Measurements from ENCODE around the gene ITGB3. TPM values are rescaled to one million over a fixed set of nuclear protein-coding genes. Genes with fewer than 3 reads are reported as not detected.
A peak's percentile ranks its signal among the peaks of the same experiment; 100 is the strongest.

The ITGB3 gene
- total and polyA plus RNA-seq, 2 experiments from 2014 or later = 3.5 to 7.2 TPM

GRCh38 chr17:47304186-47304585 lies 50.6 kb downstream of the ITGB3 start:
- no peak for TF ChIP-seq EZH2 (IDR thresholded peaks at IDR 0.05; ENCODE audit: insufficient read depth, poor library complexity, severe bottlenecking)
- TF ChIP-seq EZH2phosphoT487 (IDR thresholded peaks at IDR 0.05; ENCODE audit: insufficient read depth, low read depth) = no peak
- Histone ChIP-seq H2AFZ (no peak overlapping the region), H3K9ac (no peak overlapping the region), H3K79me2 (ENCODE audit: insufficient read depth) (no peaks in the 10 kb centered on the region), H3K36me3 (ENCODE audit: low read depth) (no peaks in the 10 kb centered on the region), H4K20me1 (ENCODE audit: insufficient read depth) (no peaks in the 10 kb centered on the region), H3K9me2 (ENCODE audit: insufficient read depth) (no peaks in the 10 kb centered on the region), H3F3A (ENCODE audit: insufficient read depth) (peaks cover 18% of the 10 kb centered on the region), H3K9me3 (ENCODE audit: low read depth) (peaks cover 3% of the 10 kb centered on the region), H3K27me3 (replicated peaks; ENCODE audit: insufficient read depth) (no peaks in the 10 kb centered on the region), H3K4me3 (no peak overlapping the region), H3K27ac (no peak overlapping the region), H3K4me1 (ENCODE audit: insufficient read depth) (peaks cover 14% of the 10 kb centered on the region), H3K4me2 (ENCODE audit: unreplicated experiment) (no peak overlapping the region)
- DNase-seq = peak; percentile 18
- WGBS, 2 experiments (ENCODE audit: low coverage in 1 of 2, low lambda C conversion rate in 2 of 2, missing lambda C conversion rate in 2 of 2) = 86 to 100% methylated on average over 1 of the region's 1 CpG
- in situ Hi-C loops (cut with MboI) = no loop called here

DNA sequence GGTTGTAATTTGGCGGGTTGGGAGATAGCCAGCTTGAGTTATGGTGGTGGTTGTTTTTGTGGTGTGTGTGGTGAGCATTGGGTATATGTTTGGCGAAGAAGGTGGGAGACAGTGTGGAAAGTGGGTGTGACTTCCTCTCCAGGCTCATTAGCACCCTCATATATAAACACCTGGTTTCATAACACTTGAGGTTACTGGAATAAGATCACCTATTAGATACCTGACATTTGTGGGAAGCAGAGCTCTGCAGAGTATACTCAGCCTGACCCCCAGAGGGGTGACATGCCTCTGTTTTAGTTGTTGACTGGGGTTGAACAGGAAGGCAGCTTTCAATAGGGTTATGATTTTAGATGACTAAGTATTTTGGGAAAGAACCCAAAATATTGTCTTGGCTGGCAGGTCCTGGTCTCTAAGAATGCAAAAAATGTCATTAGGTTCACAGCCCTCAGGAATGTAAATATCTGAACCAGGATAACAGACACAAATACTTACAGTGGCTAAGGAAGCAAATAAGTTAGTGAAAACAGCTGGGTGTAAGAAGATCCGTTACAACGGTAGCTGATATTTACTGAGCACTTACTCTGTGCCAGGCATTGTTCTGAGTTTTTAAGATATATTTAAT lies 51.8 kb downstream of the ITGB3 start:
- 41 to 44% methylated on average over 4 of the region's 4 CpGs for WGBS, 2 experiments (ENCODE audit: low coverage in 1 of 2, low lambda C conversion rate in 2 of 2, missing lambda C conversion rate in 2 of 2)
- TF ChIP-seq EZH2 (IDR thresholded peaks at IDR 0.05; ENCODE audit: insufficient read depth, poor library complexity, severe bottlenecking) = no peak
- peak; percentile 93 for TF ChIP-seq EZH2phosphoT487 (IDR thresholded peaks at IDR 0.05; ENCODE audit: insufficient read depth, low read depth)
- H3F3A ChIP-seq (ENCODE audit: insufficient read depth) = peaks cover 18% of the 10 kb centered on the region
- peaks cover 3% of the 10 kb centered on the region for H3K9me3 ChIP-seq (ENCODE audit: low read depth)
- no peaks in the 10 kb centered on the region for H3K36me3 ChIP-seq (ENCODE audit: low read depth)
- peaks cover 14% of the 10 kb centered on the region for H3K4me1 ChIP-seq (ENCODE audit: insufficient read depth)
- H3K4me2 ChIP-seq (ENCODE audit: unreplicated experiment) = peak overlapping the region; percentile 23
- no peaks in the 10 kb centered on the region for H3K79me2 ChIP-seq (ENCODE audit: insufficient read depth)
- no peak overlapping the region for H2AFZ ChIP-seq
- H3K9me2 ChIP-seq (ENCODE audit: insufficient read depth) = no peaks in the 10 kb centered on the region
- no peaks in the 10 kb centered on the region for H3K27me3 ChIP-seq (replicated peaks; ENCODE audit: insufficient read depth)
- no peak overlapping the region for H3K9ac ChIP-seq
- no peaks in the 10 kb centered on the region for H4K20me1 ChIP-seq (ENCODE audit: insufficient read depth)
- DNase-seq = peak; percentile 89
- H3K27ac ChIP-seq = peak overlapping the region; percentile 41
- in situ Hi-C loops (cut with MboI) = no loop called here
- H3K4me3 ChIP-seq = 0 out of 2 replicates have a peak overlapping the region, but pooled peaks have one; percentile 8

DNA sequence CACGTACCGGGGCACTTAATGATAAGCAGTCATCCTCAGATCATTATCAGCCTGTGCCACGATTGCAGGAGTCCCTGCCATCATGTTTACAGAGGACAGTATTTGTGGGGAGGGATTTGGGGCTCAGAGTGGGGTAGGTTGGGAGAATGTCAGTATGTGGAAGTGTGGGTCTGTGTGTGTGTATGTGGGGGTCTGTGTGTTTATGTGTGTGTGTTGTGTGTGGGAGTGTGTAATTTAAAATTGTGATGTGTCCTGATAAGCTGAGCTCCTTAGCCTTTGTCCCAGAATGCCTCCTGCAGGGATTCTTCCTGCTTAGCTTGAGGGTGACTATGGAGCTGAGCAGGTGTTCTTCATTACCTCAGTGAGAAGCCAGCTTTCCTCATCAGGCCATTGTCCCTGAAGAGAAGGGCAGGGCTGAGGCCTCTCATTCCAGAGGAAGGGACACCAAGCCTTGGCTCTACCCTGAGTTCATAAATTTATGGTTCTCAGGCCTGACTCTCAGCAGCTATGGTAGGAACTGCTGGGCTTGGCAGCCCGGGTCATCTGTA lies 56.6 kb downstream of the ITGB3 start:
- TF ChIP-seq EZH2 (IDR thresholded peaks at IDR 0.05; ENCODE audit: insufficient read depth, poor library complexity, severe bottlenecking) = no peak
- TF ChIP-seq EZH2phosphoT487 (IDR thresholded peaks at IDR 0.05; ENCODE audit: insufficient read depth, low read depth) = no peak
- no peaks in the 10 kb centered on the region for H3K9me3 ChIP-seq (ENCODE audit: low read depth)
- 76 to 80% methylated on average over 4 of the region's 4 CpGs for WGBS, 2 experiments (ENCODE audit: low coverage in 1 of 2, low lambda C conversion rate in 2 of 2, missing lambda C conversion rate in 2 of 2)
- no peaks in the 10 kb centered on the region for H3K79me2 ChIP-seq (ENCODE audit: insufficient read depth)
- H3K4me2 ChIP-seq (ENCODE audit: unreplicated experiment) = no peak overlapping the region
- H3K4me1 ChIP-seq (ENCODE audit: insufficient read depth) = peaks cover 24% of the 10 kb centered on the region
- H3K27me3 ChIP-seq (replicated peaks; ENCODE audit: insufficient read depth) = no peaks in the 10 kb centered on the region
- no peak overlapping the region for H3K9ac ChIP-seq
- no peak overlapping the region for H3K27ac ChIP-seq
- no peak overlapping the region for H2AFZ ChIP-seq
- no peaks in the 10 kb centered on the region for H3K36me3 ChIP-seq (ENCODE audit: low read depth)
- no peak overlapping the region for H3K4me3 ChIP-seq
- H3K9me2 ChIP-seq (ENCODE audit: insufficient read depth) = no peaks in the 10 kb centered on the region
- peaks cover 24% of the 10 kb centered on the region for H3F3A ChIP-seq (ENCODE audit: insufficient read depth)
- H4K20me1 ChIP-seq (ENCODE audit: insufficient read depth) = no peaks in the 10 kb centered on the region
- no peak for DNase-seq
- in situ Hi-C loops (cut with MboI) = loop anchor here (10.0 kb wide), 1 partner anchor 75 kb away; no protein-coding TSS in a partner anchor

DNA sequence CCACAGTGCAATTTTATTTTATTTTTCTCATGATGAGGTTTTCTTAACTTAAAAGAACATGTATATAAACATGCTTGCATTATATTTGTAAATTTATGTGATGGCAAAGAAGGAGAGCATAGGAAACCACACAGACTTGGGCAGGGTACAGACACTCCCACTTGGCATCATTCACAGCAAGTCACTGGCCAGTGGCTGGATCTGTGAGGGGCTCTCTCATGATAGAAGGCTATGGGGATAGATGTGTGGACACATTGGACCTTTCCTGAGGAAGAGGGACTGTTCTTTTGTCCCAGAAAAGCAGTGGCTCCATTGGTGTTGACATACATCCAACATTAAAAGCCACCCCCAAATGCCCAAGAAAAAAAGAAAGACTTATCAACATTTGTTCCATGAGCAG lies 57.8 kb downstream of the ITGB3 start:
- Histone ChIP-seq H3K79me2 (ENCODE audit: insufficient read depth) (no peaks in the 10 kb centered on the region), H3K36me3 (ENCODE audit: low read depth) (no peaks in the 10 kb centered on the region), H3K4me3 (no peak overlapping the region), H3F3A (ENCODE audit: insufficient read depth) (peaks cover 23% of the 10 kb centered on the region), H2AFZ (no peak overlapping the region), H3K27me3 (replicated peaks; ENCODE audit: insufficient read depth) (no peaks in the 10 kb centered on the region), H3K4me1 (ENCODE audit: insufficient read depth) (peaks cover 25% of the 10 kb centered on the region), H4K20me1 (ENCODE audit: insufficient read depth) (no peaks in the 10 kb centered on the region), H3K9me2 (ENCODE audit: insufficient read depth) (no peaks in the 10 kb centered on the region), H3K9ac (no peak overlapping the region), H3K4me2 (ENCODE audit: unreplicated experiment) (no peak overlapping the region), H3K9me3 (ENCODE audit: low read depth) (no peaks in the 10 kb centered on the region), H3K27ac (no peak overlapping the region)
- in situ Hi-C loops (cut with MboI) = loop anchor here (10.0 kb wide), 1 partner anchor 77 kb away; no protein-coding TSS in a partner anchor
- no peak for DNase-seq
- no peak for TF ChIP-seq EZH2phosphoT487 (IDR thresholded peaks at IDR 0.05; ENCODE audit: insufficient read depth, low read depth)
- no peak for TF ChIP-seq EZH2 (IDR thresholded peaks at IDR 0.05; ENCODE audit: insufficient read depth, poor library complexity, severe bottlenecking)

Measured in GM23248 (cell line).